GM12878 (cell line): ENCODE results near the gene TRHDE. TPM values are rescaled to one million over a fixed set of nuclear protein-coding genes. Genes with fewer than 3 reads are reported as not detected.

ENCODE experiments used
- ATAC-seq: fragments of 200-7000 bp; cut with Tn5 transposase; 3 replicates; pipeline ENCODE4 v1.9.1; 2020; ENCODE audit warnings: mild to moderate bottlenecking, moderate library complexity
- BruUV-seq: library from RNA; stranded (reverse); fragments of 400-500 nt; replicated peaks from 2 replicates; lab custom pipeline; 2021; lab: Mats Ljungman, UMichigan
- CTCF ChIA-PET: fragments of 300-600 bp; sonication (Branson Sonifier 250); formaldehyde crosslinking; extraction: SDS; loops from one replicate; lab custom pipeline; 2021; ENCODE audit warnings: inconsistent platforms; lab: Yijun Ruan, JAX
- POLR2A ChIA-PET: fragments of 350-600 bp; formaldehyde crosslinking; extraction: SDS; loops from one replicate; lab custom pipeline; 2021; ENCODE audit warnings: inconsistent platforms; lab: Charles Lee
- RAD21 ChIA-PET: fragments of 300-600 bp; sonication (Branson Sonifier 250); formaldehyde crosslinking; loops from one replicate; lab custom pipeline; 2023; ENCODE audit warnings: antibody characterized with exemption; ENCODE audit not compliant: unreplicated experiment; lab: Charles Lee
- SMC1A ChIA-PET: fragments of 300-600 bp; sonication (Branson Sonifier 250); formaldehyde crosslinking; loops from one replicate; lab custom pipeline; 2023; ENCODE audit not compliant: unreplicated experiment, uncharacterized antibody; lab: Charles Lee
- DNase-seq: peaks from one replicate; pipeline ENCODE4 v3.0.0-alpha.2; 2011; ENCODE audit warnings: low read depth, low spot score
- FAIRE-seq: peaks from 3 replicates; lab custom pipeline; 2011; peaks lifted over from hg19 to GRCh38; lab: Jason Lieb, UNC
- H2AFZ ChIP-seq: 2 replicates; pipeline ENCODE4 v1.6.0; 2011; ENCODE audit warnings: low read depth, low read length, control low read depth; ENCODE audit not compliant: control insufficient read depth
- H3K27ac ChIP-seq: 2 replicates; pipeline ENCODE4 v1.5.1; 2011; ENCODE audit warnings: control low read depth; ENCODE audit not compliant: control insufficient read depth, insufficient read depth
- H3K27me3 ChIP-seq, 2 experiments: replicated peaks in 1 of 2; 2 replicates each; pipeline versions ENCODE4 v1.6.0 to v1.6.1; 2011; ENCODE audit warnings: low read length in 1 of 2; ENCODE audit not compliant: control insufficient read depth in 2 of 2, insufficient read depth in 2 of 2
- H3K36me3 ChIP-seq, 2 experiments: 2 replicates each; pipeline ENCODE4 v1.5.1; 2011; ENCODE audit warnings: low read length in 1 of 2; ENCODE audit not compliant: control insufficient read depth in 2 of 2, insufficient read depth in 2 of 2
- H3K4me1 ChIP-seq: 2 replicates; pipeline ENCODE4 v1.6.1; 2011; ENCODE audit warnings: mild to moderate bottlenecking, low read length, moderate library complexity, mixed read lengths; ENCODE audit not compliant: control insufficient read depth, insufficient read depth
- H3K4me2 ChIP-seq: 2 replicates; pipeline ENCODE4 v1.6.0; 2011; ENCODE audit warnings: control low read depth; ENCODE audit not compliant: control insufficient read depth, insufficient read depth
- H3K4me3 ChIP-seq: fragments of 200-600 bp; sonication (generic); 2 replicates; pipeline ENCODE4 v1.5.1; 2016
- H3K79me2 ChIP-seq: 2 replicates; pipeline ENCODE4 v1.6.0; 2011; ENCODE audit warnings: low read length; ENCODE audit not compliant: control insufficient read depth, insufficient read depth
- H3K9ac ChIP-seq: 2 replicates; pipeline ENCODE4 v1.8.0; 2011; ENCODE audit warnings: low read length, control low read depth, mixed read lengths; ENCODE audit not compliant: control insufficient read depth, insufficient read depth
- H3K9me3 ChIP-seq: replicated peaks from 3 replicates; pipeline ENCODE4 v1.5.1; 2011; ENCODE audit warnings: mild to moderate bottlenecking, low read length; ENCODE audit not compliant: control insufficient read depth, insufficient read depth
- H4K20me1 ChIP-seq: 2 replicates; pipeline ENCODE4 v1.6.0; 2011; ENCODE audit not compliant: control insufficient read depth, insufficient read depth
- BCL11A ChIP-seq: IDR thresholded peaks from 2 replicates; pipeline ENCODE4 v1.6.1; 2011; ENCODE audit warnings: low read depth, low read length
- EGR1 ChIP-seq, 2 experiments: IDR thresholded peaks; 1 replicate in 1 of 2; 2 replicates in 1 of 2; pipeline ENCODE4 v1.6.1; 2011 to 2012; ENCODE audit warnings: low read depth in 2 of 2, low read length in 2 of 2, borderline replicate concordance in 1 of 2, mild to moderate bottlenecking in 1 of 2, moderate library complexity in 1 of 2
- JUNB ChIP-seq: IDR thresholded peaks from 2 replicates; pipeline ENCODE4 v1.6.1; 2016; ENCODE audit warnings: antibody characterized with exemption, mild to moderate bottlenecking
- MLLT1 ChIP-seq: fragments of 450-650 bp; IDR thresholded peaks from 2 replicates; pipeline ENCODE4 v1.6.1; 2016; ENCODE audit warnings: mild to moderate bottlenecking
- NR2C1 ChIP-seq: fragments of 450-650 bp; IDR thresholded peaks from 2 replicates; pipeline ENCODE4 v1.6.1; 2017; ENCODE audit warnings: antibody characterized with exemption, mild to moderate bottlenecking, moderate library complexity
- PAX5 ChIP-seq: IDR thresholded peaks from 2 replicates; pipeline ENCODE4 v1.6.1; 2011; ENCODE audit warnings: low read depth, low read length, borderline replicate concordance
- SPI1 ChIP-seq: IDR thresholded peaks from 2 replicates; pipeline ENCODE4 v1.6.1; 2011; ENCODE audit warnings: low read depth, mild to moderate bottlenecking, low read length, moderate library complexity, borderline replicate concordance; ENCODE audit not compliant: insufficient read depth
- TAF1 ChIP-seq: IDR thresholded peaks from 2 replicates; pipeline ENCODE4 v1.6.1; 2011; ENCODE audit warnings: mild to moderate bottlenecking, low read depth, low read length, borderline replicate concordance
- WGBS: methylation state at CpG from one replicate; pipeline ENCODE4 v1.1.6; 2016; ENCODE audit warnings: low lambda C conversion rate; ENCODE audit not compliant: insufficient replicate concordance, insufficient coverage; ENCODE audit errors: missing lambda C conversion rate; 5-methylcytosine and 5-hydroxymethylcytosine counted together
- in situ Hi-C: fragments of 300-500 bp; cut with MboI; formaldehyde crosslinking; loops from 9 replicates; pipeline ENCODE4 v1.14.3; 2018; ENCODE audit warnings: mixed read lengths
- intact Hi-C: fragments of 100-400 bp; cut with micrococcal nuclease; formaldehyde crosslinking; loops from one replicate; pipeline ENCODE4 v1.14.2; 2022; ENCODE audit not compliant: unreplicated experiment
- polyA plus RNA-seq, 11 experiments: library from polyadenylated mRNA; depleted of rRNA in 4 of 11; unstranded in 6 of 11; stranded (reverse) in 5 of 11; fragments of >200 nt; fragmentation: Nextera tagmentation in 4 of 11; fragmentation: Illumina TruSeq in 1 of 11; extraction: Ambion mirVana in 4 of 11; extraction: Trizol in 1 of 11; gene quantifications; 1 replicate in 1 of 11; 2 replicates in 10 of 11; pipeline versions ENCODE4 v1.2.1 to v1.2.3, GENCODE V29; 2011 to 2016; ENCODE audit warnings: inconsistent platforms in 2 of 11, missing spikeins in 2 of 11, low read depth in 1 of 11
- total RNA-seq, 4 experiments: library from RNA; depleted of rRNA in 3 of 4; stranded (reverse); fragments of >200 nt in 3 of 4; fragmentation: Illumina TruSeq in 1 of 4; extraction: Trizol in 1 of 4; gene quantifications; 2 replicates each; pipeline versions ENCODE4 v1.2.1 to v1.2.3, GENCODE V29; 2013 to 2021
- TF ChIP-seq, protein P1 (sequence below): IDR thresholded peaks from 2 replicates; pipeline ENCODE4 v1.6.1; 2012; ENCODE audit warnings: low read depth, low read length, improper control_type of control experiment

TRHDE gene
- total and polyA plus RNA-seq, 10 of the 15 experiments (the other 5 are each of a cell fraction or from before 2014, with no cell fraction given), result not detected

DNA sequence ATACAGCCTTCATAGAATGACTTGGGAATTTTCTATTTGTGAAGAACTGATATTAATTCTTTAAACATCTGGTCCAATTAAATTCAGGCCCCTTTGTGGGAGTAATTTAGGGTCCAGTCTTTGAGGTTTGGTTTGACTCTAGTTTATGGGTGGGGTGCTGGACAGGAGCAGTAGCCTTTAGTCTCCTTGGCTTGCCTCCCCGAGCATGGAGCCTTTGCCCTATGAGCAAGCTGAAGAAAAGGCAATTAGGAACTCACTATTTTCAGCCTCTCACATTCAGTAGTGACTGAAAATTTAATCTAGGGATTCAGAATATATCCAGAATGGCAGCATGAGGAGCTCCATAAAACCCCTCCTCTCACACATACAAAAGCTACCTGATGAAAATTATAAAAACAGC, 161.1 kb downstream of the TRHDE start (continued):
- TF ChIP-seq MLLT1 (no peak), PAX5 (no peak)
- TF ChIP-seq, all 136 proteins: peak for 0

DNA sequence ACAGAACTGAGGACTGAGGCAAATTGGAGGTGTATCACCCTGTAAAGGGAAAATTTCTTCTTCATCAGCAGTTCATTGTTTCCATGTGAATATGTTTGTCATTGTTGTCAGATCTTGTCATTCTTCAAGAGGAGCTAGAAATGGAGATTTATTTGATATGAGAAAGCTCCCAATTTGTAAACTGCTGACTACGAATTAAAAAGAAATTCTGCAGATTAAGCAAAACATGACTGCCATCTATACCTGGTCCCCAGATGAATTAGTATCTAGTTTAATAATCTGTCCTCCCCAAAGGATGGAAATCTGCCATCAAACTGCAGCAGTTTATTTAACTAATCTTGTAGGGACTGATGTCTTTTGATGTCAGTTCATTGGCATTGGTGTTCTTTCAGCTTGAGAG, 162.8 kb downstream of the TRHDE start:
- TF ChIP-seq BCL11A (no peak), SPI1 (no peak), EGR1 (IDR thresholded peaks at IDR 0.05; ENCODE audit: borderline replicate concordance in 1 of 2, low read depth in 2 of 2, low read length in 2 of 2) (no peak), TAF1 (no peak), NR2C1 (no peak), JUNB (no peak)
- TF ChIP-seq, protein P1, sequence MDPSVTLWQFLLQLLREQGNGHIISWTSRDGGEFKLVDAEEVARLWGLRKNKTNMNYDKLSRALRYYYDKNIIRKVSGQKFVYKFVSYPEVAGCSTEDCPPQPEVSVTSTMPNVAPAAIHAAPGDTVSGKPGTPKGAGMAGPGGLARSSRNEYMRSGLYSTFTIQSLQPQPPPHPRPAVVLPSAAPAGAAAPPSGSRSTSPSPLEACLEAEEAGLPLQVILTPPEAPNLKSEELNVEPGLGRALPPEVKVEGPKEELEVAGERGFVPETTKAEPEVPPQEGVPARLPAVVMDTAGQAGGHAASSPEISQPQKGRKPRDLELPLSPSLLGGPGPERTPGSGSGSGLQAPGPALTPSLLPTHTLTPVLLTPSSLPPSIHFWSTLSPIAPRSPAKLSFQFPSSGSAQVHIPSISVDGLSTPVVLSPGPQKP, result no peak
- TF ChIP-seq, all 136 proteins: peak for 0
- WGBS, result 0% methylated on average over 1 of the region's 1 CpG
- POLR2A ChIA-PET, result no interaction called here
- DNase-seq (no peak), ATAC-seq (no peak), FAIRE-seq (no peak)
- Histone ChIP-seq H3K79me2 (no peaks in the 10 kb centered on the region), H3K9ac (no peak overlapping the region), H2AFZ (no peak overlapping the region), H4K20me1 (no peaks in the 10 kb centered on the region), H3K27me3 (no peaks in the 10 kb centered on the region), H3K4me3 (no peak overlapping the region), H3K4me2 (no peak overlapping the region), H3K36me3 (no peaks in the 10 kb centered on the region), H3K4me1 (no peaks in the 10 kb centered on the region), H3K27ac (no peak overlapping the region), H3K9me3 (no peaks in the 10 kb centered on the region)
- SMC1A ChIA-PET, result interaction anchor here (0.6 kb wide), 1 partner anchor 11 kb away, joined by 3 read pairs; no protein-coding TSS in a partner anchor
- intact Hi-C loops, result no loop called here
- RAD21 ChIA-PET, result interaction anchor here (1.0 kb wide), 1 partner anchor 12 kb away, joined by 3 read pairs; no protein-coding TSS in a partner anchor
- in situ Hi-C loops, result no loop called here
- CTCF ChIA-PET, result interaction anchor here (1.2 kb wide), 1 partner anchor 27 kb away, joined by 3 read pairs; no protein-coding TSS in a partner anchor
- BruUV-seq, result no TSS peak
